GM21360 (cell line): ENCODE measurements around the gene C19orf73.
"Not testable (repeated sequence)": the region's sequence is repeated elsewhere in the genome, so short reads cannot be mapped to it uniquely, and the experiment has no call there.

ENCODE experiments used
- ATAC-seq: cut with Tn5 transposase; IDR thresholded peaks from one replicate; pipeline ENCODE4 v1.9.1; 2021; ENCODE audit warnings: mild to moderate bottlenecking, moderate library complexity; ENCODE audit not compliant: unreplicated experiment

C19orf73 gene

GRCh38 chr19:49103331-49104085, 15.4 kb downstream of the C19orf73 start:
- ATAC-seq = no peak

- ATAC-seq = no peak
Observed at GRCh38 chr19:49102303-49102702, 16.6 kb downstream of the C19orf73 start.

- ATAC-seq = no peak
Observed at GRCh38 chr19:49101160-49101559, 17.8 kb downstream of the C19orf73 start.

- no peak for ATAC-seq
Observed at GRCh38 chr19:49098795-49099194, 20.1 kb downstream of the C19orf73 start.

- no peak for ATAC-seq
Observed at GRCh38 chr19:49097453-49098288, 21.3 kb downstream of the C19orf73 start.

GRCh38 chr19:49094505-49095482, 24.1 kb downstream of the C19orf73 start:
- ATAC-seq = no peak

GRCh38 chr19:49092686-49093085, 26.3 kb downstream of the C19orf73 start:
- ATAC-seq = no peak

GRCh38 chr19:49091391-49092038, 27.4 kb downstream of the C19orf73 start:
- ATAC-seq = no peak

GRCh38 chr19:49086296-49086695, 32.6 kb downstream of the C19orf73 start:
- ATAC-seq = no peak

GRCh38 chr19:49085868-49086232, 33.1 kb downstream of the C19orf73 start:
- ATAC-seq = no peak

- peak; percentile 85 for ATAC-seq
Observed at GRCh38 chr19:49085020-49085867, 33.7 kb downstream of the C19orf73 start, which contains the start of gene SNRNP70. Gene SNRNP70, plus strand, starts transcription at chr19:49085451. Its CDS starts 964 bp downstream, at chr19:49086415.

- ATAC-seq = no peak
Observed at GRCh38 chr19:49084206-49085019, 34.5 kb downstream of the C19orf73 start.

GRCh38 chr19:49081273-49081672, 37.7 kb downstream of the C19orf73 start:
- no peak for ATAC-seq

- no peak for ATAC-seq
Observed at GRCh38 chr19:49080392-49080791, 38.6 kb downstream of the C19orf73 start.

- not testable (repeated sequence) for ATAC-seq
Observed at GRCh38 chr19:49074869-49075268, 44.1 kb downstream of the C19orf73 start.

- ATAC-seq = no peak
Observed at GRCh38 chr19:49073514-49074378, 45.2 kb downstream of the C19orf73 start.

- ATAC-seq = no peak
Observed at GRCh38 chr19:49071860-49072547, 46.9 kb downstream of the C19orf73 start.
